HepG2 (cell line): Measurements from ENCODE around the gene RAB3C. TPM values are rescaled to one million over a fixed set of nuclear protein-coding genes. Genes with fewer than 3 reads are reported as not detected.

Experiments
- ATAC-seq: fragments of 200-7000 bp; cut with Tn5 transposase; 3 replicates; pipeline ENCODE4 v1.9.1; 2020; ENCODE audit warnings: mild to moderate bottlenecking, moderate library complexity
- BruUV-seq: library from RNA; stranded (reverse); fragments of 400-500 nt; replicated peaks from 2 replicates; lab custom pipeline; 2021; lab: Mats Ljungman, UMichigan
- CTCF ChIA-PET: fragments of 300-600 bp; formaldehyde crosslinking; extraction: SDS; loops from one replicate; lab custom pipeline; 2021; ENCODE audit warnings: low total read pairs, inconsistent platforms, low intra/inter-chr PET ratio; lab: Yijun Ruan, JAX
- POLR2A ChIA-PET: fragments of 350-600 bp; sonication (Branson Sonifier 250); formaldehyde crosslinking; loops from one replicate; lab custom pipeline; 2020; ENCODE audit warnings: antibody characterized with exemption, inconsistent platforms; lab: Yijun Ruan, JAX
- DNase-seq: peaks from one replicate; pipeline ENCODE4 v3.0.0-alpha.2; 2015; ENCODE audit warnings: low spot score
- FAIRE-seq: peaks from 3 replicates; lab custom pipeline; 2011; peaks lifted over from hg19 to GRCh38; lab: Jason Lieb, UNC
- H2AFZ ChIP-seq: one replicate; pipeline ENCODE4 v1.6.1; 2011; ENCODE audit warnings: low read length, inconsistent platforms
- H3K27ac ChIP-seq: fragments of 300-600 bp; 3 replicates; pipeline ENCODE4 v1.8.0; 2011; ENCODE audit warnings: mixed run types, mild to moderate bottlenecking, mixed read lengths, low read length, inconsistent platforms; ENCODE audit not compliant: insufficient read depth; ENCODE audit errors: extremely low read length
- H3K27me3 ChIP-seq, 2 experiments: fragments of 200-600 bp in 1 of 2; 2 replicates in 1 of 2; 3 replicates in 1 of 2; pipeline versions ENCODE4 v1.6.0 to v1.8.0; 2011; ENCODE audit warnings: low read length in 2 of 2, mild to moderate bottlenecking in 2 of 2, moderate library complexity in 2 of 2, inconsistent platforms in 1 of 2; ENCODE audit not compliant: insufficient read depth in 2 of 2, control insufficient read depth in 1 of 2
- H3K36me3 ChIP-seq, 2 experiments: fragments of 200-600 bp in 1 of 2; replicated peaks in 1 of 2; 2 replicates in 1 of 2; 3 replicates in 1 of 2; pipeline versions ENCODE4 v1.5.1 to v1.8.0; 2011; ENCODE audit warnings: low read length in 2 of 2, inconsistent platforms in 1 of 2; ENCODE audit not compliant: insufficient read depth in 2 of 2, control insufficient read depth in 1 of 2
- H3K4me1 ChIP-seq: 2 replicates; pipeline ENCODE4 v1.5.1; 2012; ENCODE audit warnings: low read length, inconsistent platforms; ENCODE audit not compliant: insufficient read depth
- H3K4me2 ChIP-seq: 2 replicates; pipeline ENCODE4 v1.6.0; 2011; ENCODE audit warnings: low read depth, low read length, inconsistent platforms
- H3K4me3 ChIP-seq, 3 experiments: fragments of 200-600 bp in 1 of 3; sonication (generic), shearing (Covaris generic) in 1 of 3; replicated peaks in 1 of 3; 2 replicates each; pipeline ENCODE4 v1.5.1; 2011 to 2016; ENCODE audit warnings: low read length in 3 of 3, inconsistent platforms in 2 of 3, low read depth in 2 of 3, mild to moderate bottlenecking in 2 of 3, control low read depth in 1 of 3, mixed read lengths in 1 of 3; ENCODE audit not compliant: insufficient read depth in 1 of 3
- H3K79me2 ChIP-seq: one replicate; pipeline ENCODE4 v1.6.1; 2011; ENCODE audit warnings: low read length, inconsistent platforms; ENCODE audit not compliant: insufficient read depth
- H3K9ac ChIP-seq: 2 replicates; pipeline ENCODE4 v1.6.0; 2011; ENCODE audit warnings: mild to moderate bottlenecking, low read depth, low read length, inconsistent platforms; ENCODE audit not compliant: insufficient read depth
- H3K9me3 ChIP-seq: 2 replicates; pipeline ENCODE4 v1.5.1; 2012; ENCODE audit warnings: mild to moderate bottlenecking, low read length
- H4K20me1 ChIP-seq: 2 replicates; pipeline ENCODE4 v1.6.0; 2011; ENCODE audit warnings: inconsistent platforms, mild to moderate bottlenecking, low read length, moderate library complexity; ENCODE audit not compliant: insufficient read depth
- CAMTA2 ChIP-seq: sonication (generic); formaldehyde crosslinking; IDR thresholded peaks from 2 replicates; pipeline ENCODE4 v1.4.0; 2020; ENCODE audit warnings: mild to moderate bottlenecking, missing genetic modification reagents, borderline replicate concordance
- MEIS2 ChIP-seq: sonication (generic); formaldehyde crosslinking; IDR thresholded peaks from 2 replicates; pipeline ENCODE4 v1.9.0; 2021; ENCODE audit warnings: mild to moderate bottlenecking, missing genetic modification reagents
- PHF21A ChIP-seq: sonication (generic); formaldehyde crosslinking; IDR thresholded peaks from 2 replicates; pipeline ENCODE4 v1.5.0; 2020; ENCODE audit warnings: mild to moderate bottlenecking, missing genetic modification reagents
- TEAD2 ChIP-seq: sonication (generic); formaldehyde crosslinking; IDR thresholded peaks from 2 replicates; pipeline ENCODE4 v1.9.0; 2021; ENCODE audit warnings: missing genetic modification reagents
- ZFP91 ChIP-seq: sonication (generic); formaldehyde crosslinking; IDR thresholded peaks from 2 replicates; pipeline ENCODE4 v1.9.0; 2022; ENCODE audit warnings: missing genetic modification reagents, mild to moderate bottlenecking, borderline replicate concordance
- ZNF205 ChIP-seq: IDR thresholded peaks from 2 replicates; pipeline ENCODE4 v1.6.1; 2018; ENCODE audit warnings: missing biosample characterization, missing genetic modification reagents
- ZNF331 ChIP-seq: sonication (generic); formaldehyde crosslinking; IDR thresholded peaks from 2 replicates; pipeline ENCODE4 v1.4.0; 2020; ENCODE audit warnings: missing genetic modification reagents
- ZNF678 ChIP-seq: sonication (generic); formaldehyde crosslinking; IDR thresholded peaks from 2 replicates; pipeline ENCODE4 v1.4.0; 2020; ENCODE audit warnings: mild to moderate bottlenecking, missing genetic modification reagents
- ZNF737 ChIP-seq: sonication (generic); formaldehyde crosslinking; IDR thresholded peaks from 2 replicates; pipeline ENCODE4 v1.5.0; 2020; ENCODE audit warnings: missing genetic modification reagents, mild to moderate bottlenecking, borderline replicate concordance
- ZNF770 ChIP-seq: sonication (generic); formaldehyde crosslinking; IDR thresholded peaks from 2 replicates; pipeline ENCODE4 v1.5.0; 2020; ENCODE audit warnings: mild to moderate bottlenecking, missing genetic modification reagents
- WGBS: methylation state at CpG from one replicate; pipeline ENCODE4 v1.1.6; 2017; ENCODE audit warnings: low lambda C conversion rate; 5-methylcytosine and 5-hydroxymethylcytosine counted together
- in situ Hi-C: cut with HindIII; loops from 2 replicates; pipeline ENCODE4 v1.10.0; 2017; ENCODE audit warnings: low pct_unique_long_range_greater_than_20kb; ENCODE audit not compliant: extremely low pct_ligation_motif_present
- intact Hi-C: fragments of 100-400 bp; cut with micrococcal nuclease; formaldehyde crosslinking; loops from one replicate; pipeline ENCODE4 v1.10.0; 2022; ENCODE audit not compliant: unreplicated experiment
- polyA plus RNA-seq, 8 experiments: library from polyadenylated mRNA; depleted of rRNA in 3 of 8; stranded (reverse) in 7 of 8; unstranded in 1 of 8; fragments of >200 nt; fragmentation: Illumina TruSeq in 4 of 8; extraction: Trizol in 4 of 8; gene quantifications; 2 replicates each; pipeline versions ENCODE4 v1.2.1 to v1.2.3, GENCODE V29; 2011 to 2016; ENCODE audit warnings: low read depth in 4 of 8, missing spikeins in 1 of 8, mixed read lengths in 1 of 8; ENCODE audit not compliant: insufficient read depth in 1 of 8
- total RNA-seq, 5 experiments: library from RNA; depleted of rRNA; stranded (reverse); fragments of >200 nt; fragmentation: Illumina TruSeq; extraction: Trizol; gene quantifications; 2 replicates each; pipeline ENCODE4 v1.2.3, GENCODE V29; 2016; ENCODE audit warnings: low read depth in 1 of 5
- TF ChIP-seq, protein P1 (sequence below): sonication (generic); formaldehyde crosslinking; IDR thresholded peaks from 2 replicates; pipeline ENCODE4 v1.4.0; 2020; ENCODE audit warnings: missing genetic modification reagents
- TF ChIP-seq, protein P2 (sequence below), 2 experiments: sonication (generic) in 1 of 2; formaldehyde crosslinking in 1 of 2; IDR thresholded peaks; 2 replicates each; pipeline versions ENCODE4 v1.4.0 to v1.6.1; 2018 to 2020; ENCODE audit warnings: missing genetic modification reagents in 2 of 2, borderline replicate concordance in 1 of 2, low read depth in 1 of 2, mild to moderate bottlenecking in 1 of 2, missing biosample characterization in 1 of 2

RAB3C gene
- total and polyA plus RNA-seq, 2 of the 13 experiments (the other 11 are each of a cell fraction or from before 2014, with no cell fraction given): not detected

- no peaks in the 10 kb centered on the region for H3K4me1 ChIP-seq
- H3K4me3 ChIP-seq: no peak overlapping the region
- ATAC-seq: no peak
- no peaks in the 10 kb centered on the region for H4K20me1 ChIP-seq
- POLR2A ChIA-PET: no interaction called here
- no peaks in the 10 kb centered on the region for H3K27me3 ChIP-seq
- no peak overlapping the region for H3K4me2 ChIP-seq
- no peaks in the 10 kb centered on the region for H3K79me2 ChIP-seq
- no peaks in the 10 kb centered on the region for H3K9me3 ChIP-seq
- intact Hi-C loops: no loop called here
- no TSS peak for BruUV-seq
- WGBS: 56% methylated on average over 2 of the region's 2 CpGs
- H3K9ac ChIP-seq: no peak overlapping the region
- in situ Hi-C loops: no loop called here
- no peaks in the 10 kb centered on the region for H3K36me3 ChIP-seq
- FAIRE-seq: no peak
- H3K27ac ChIP-seq: no peak overlapping the region
- CTCF ChIA-PET: no interaction called here
- no peak for DNase-seq
- H2AFZ ChIP-seq: no peak overlapping the region
- TF ChIP-seq CAMTA2 (no peak), ZNF205 (CRISPR knock-in tag) (no peak), MEIS2 (CRISPR knock-in tag) (no peak), ZFP91 (CRISPR knock-in tag) (no peak), ZNF331 (CRISPR knock-in tag) (no peak), PHF21A (CRISPR knock-in tag) (no peak), ZNF770 (CRISPR knock-in tag) (no peak), ZNF678 (CRISPR knock-in tag) (no peak), TEAD2 (CRISPR knock-in tag) (no peak), ZNF737 (CRISPR knock-in tag) (no peak)
- TF ChIP-seq, protein P1, sequence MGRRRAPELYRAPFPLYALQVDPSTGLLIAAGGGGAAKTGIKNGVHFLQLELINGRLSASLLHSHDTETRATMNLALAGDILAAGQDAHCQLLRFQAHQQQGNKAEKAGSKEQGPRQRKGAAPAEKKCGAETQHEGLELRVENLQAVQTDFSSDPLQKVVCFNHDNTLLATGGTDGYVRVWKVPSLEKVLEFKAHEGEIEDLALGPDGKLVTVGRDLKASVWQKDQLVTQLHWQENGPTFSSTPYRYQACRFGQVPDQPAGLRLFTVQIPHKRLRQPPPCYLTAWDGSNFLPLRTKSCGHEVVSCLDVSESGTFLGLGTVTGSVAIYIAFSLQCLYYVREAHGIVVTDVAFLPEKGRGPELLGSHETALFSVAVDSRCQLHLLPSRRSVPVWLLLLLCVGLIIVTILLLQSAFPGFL (CRISPR knock-in tag): no peak
- TF ChIP-seq, protein P2, sequence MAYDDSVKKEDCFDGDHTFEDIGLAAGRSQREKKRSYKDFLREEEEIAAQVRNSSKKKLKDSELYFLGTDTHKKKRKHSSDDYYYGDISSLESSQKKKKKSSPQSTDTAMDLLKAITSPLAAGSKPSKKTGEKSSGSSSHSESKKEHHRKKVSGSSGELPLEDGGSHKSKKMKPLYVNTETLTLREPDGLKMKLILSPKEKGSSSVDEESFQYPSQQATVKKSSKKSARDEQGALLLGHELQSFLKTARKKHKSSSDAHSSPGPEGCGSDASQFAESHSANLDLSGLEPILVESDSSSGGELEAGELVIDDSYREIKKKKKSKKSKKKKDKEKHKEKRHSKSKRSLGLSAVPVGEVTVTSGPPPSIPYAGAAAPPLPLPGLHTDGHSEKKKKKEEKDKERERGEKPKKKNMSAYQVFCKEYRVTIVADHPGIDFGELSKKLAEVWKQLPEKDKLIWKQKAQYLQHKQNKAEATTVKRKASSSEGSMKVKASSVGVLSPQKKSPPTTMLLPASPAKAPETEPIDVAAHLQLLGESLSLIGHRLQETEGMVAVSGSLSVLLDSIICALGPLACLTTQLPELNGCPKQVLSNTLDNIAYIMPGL (CRISPR knock-in tag; IDR thresholded peaks at IDR 0.05; ENCODE audit: borderline replicate concordance in 1 of 2, low read depth in 1 of 2): no peak
These were observed 94.8 kb downstream of the RAB3C start for GRCh38 chr5:58677650-58678049.
